SK-N-SH (cell line): ENCODE measurements around the gene TRPM6. TPM values are rescaled to one million over a fixed set of nuclear protein-coding genes. Genes with fewer than 3 reads are reported as not detected.

Experiments used
- CTCF ChIA-PET: fragments of 300-600, 350-600 bp; formaldehyde crosslinking; extraction: SDS; loops from one replicate; lab custom pipeline; 2021; lab: Yijun Ruan, JAX
- POLR2A ChIA-PET: fragments of 350-600 bp; sonication (Branson Sonifier 250); formaldehyde crosslinking; extraction: SDS; loops from one replicate; lab custom pipeline; 2020; ENCODE audit warnings: antibody characterized with exemption, inconsistent platforms; lab: Yijun Ruan, JAX
- DNase-seq: peaks from one replicate; pipeline ENCODE4 v3.0.0; 2012
- H2AFZ ChIP-seq: fragments of 200-600 bp; sonication (generic); 2 replicates; pipeline ENCODE4 v1.8.1; 2016; ENCODE audit warnings: antibody characterized with exemption, mild to moderate bottlenecking, low read depth
- H3F3A ChIP-seq: fragments of 200-600 bp; sonication (generic); replicated peaks from 2 replicates; pipeline ENCODE3; 2016; ENCODE audit warnings: antibody characterized with exemption, mild to moderate bottlenecking; ENCODE audit not compliant: insufficient read depth
- H3K27ac ChIP-seq, 2 experiments: fragments of 200-500 bp in 1 of 2; fragments of 200-600 bp in 1 of 2; sonication (Bioruptor generic) in 1 of 2; sonication (generic), shearing (Covaris generic) in 1 of 2; 2 replicates each; pipeline versions ENCODE4 v1.5.1 to v1.6.1; 2014 to 2016; ENCODE audit warnings: low read depth in 2 of 2, inconsistent platforms in 1 of 2, low read length in 1 of 2, mild to moderate bottlenecking in 1 of 2, mixed read lengths in 1 of 2
- H3K27me3 ChIP-seq: fragments of 200-600 bp; sonication (generic), shearing (Covaris generic); 2 replicates; pipeline ENCODE4 v1.6.1; 2016; ENCODE audit warnings: mixed run types; ENCODE audit not compliant: insufficient read depth
- H3K36me3 ChIP-seq, 2 experiments: fragments of 200-500 bp in 1 of 2; fragments of 200-600 bp in 1 of 2; sonication (Bioruptor generic) in 1 of 2; sonication (generic) in 1 of 2; replicated peaks in 1 of 2; 2 replicates each; pipeline versions ENCODE3 to v1.5.1; 2014 to 2016; ENCODE audit warnings: low read length in 1 of 2, mild to moderate bottlenecking in 1 of 2; ENCODE audit not compliant: insufficient read depth in 2 of 2, control insufficient read depth in 1 of 2
- H3K4me1 ChIP-seq, 2 experiments: fragments of 200-500 bp in 1 of 2; fragments of 200-600 bp in 1 of 2; sonication (Bioruptor generic) in 1 of 2; sonication (generic), shearing (Covaris generic) in 1 of 2; 2 replicates each; pipeline versions ENCODE4 v1.5.1 to v1.6.1; 2014 to 2016; ENCODE audit warnings: low read depth in 1 of 2, low read length in 1 of 2, mixed run types in 1 of 2; ENCODE audit not compliant: insufficient read depth in 2 of 2, control insufficient read depth in 1 of 2
- H3K4me2 ChIP-seq: fragments of 200-600 bp; sonication (generic), shearing (Covaris generic); 2 replicates; pipeline ENCODE4 v1.6.1; 2017; ENCODE audit warnings: mixed run types
- H3K4me3 ChIP-seq, 2 experiments: fragments of 200-500 bp in 1 of 2; fragments of 200-600 bp in 1 of 2; sonication (Bioruptor generic) in 1 of 2; sonication (generic), shearing (Covaris generic) in 1 of 2; 2 replicates each; pipeline versions ENCODE4 v1.5.1 to v1.8.1; 2014 to 2016; ENCODE audit warnings: low read depth in 2 of 2, inconsistent platforms in 1 of 2, low read length in 1 of 2, mild to moderate bottlenecking in 1 of 2, mixed read lengths in 1 of 2, moderate library complexity in 1 of 2
- H3K79me2 ChIP-seq: fragments of 200-600 bp; sonication (generic); 2 replicates; pipeline ENCODE4 v1.8.1; 2017; ENCODE audit warnings: mild to moderate bottlenecking; ENCODE audit not compliant: insufficient read depth
- H3K9ac ChIP-seq: fragments of 200-600 bp; sonication (generic); 2 replicates; pipeline ENCODE4 v1.6.1; 2017; ENCODE audit warnings: mixed run types
- H3K9me2 ChIP-seq: fragments of 200-600 bp; sonication (generic); 2 replicates; pipeline ENCODE4 v1.6.1; 2017; ENCODE audit warnings: mixed run types
- H3K9me3 ChIP-seq: fragments of 200-600 bp; sonication (generic); 2 replicates; pipeline ENCODE4 v1.6.1; 2017; ENCODE audit warnings: mixed run types, mild to moderate bottlenecking, moderate library complexity
- H4K20me1 ChIP-seq: fragments of 200-600 bp; sonication (generic); 2 replicates; pipeline ENCODE4 v1.6.1; 2017; ENCODE audit warnings: mild to moderate bottlenecking, mixed run types; ENCODE audit not compliant: insufficient read depth
- CHD2 ChIP-seq: fragments of 150-350 bp; IDR thresholded peaks from 2 replicates; pipeline ENCODE4 v1.6.1; 2018; ENCODE audit warnings: low read length; ENCODE audit not compliant: partially characterized antibody
- CTCF ChIP-seq: fragments of 200-600 bp; sonication (generic); IDR thresholded peaks from 2 replicates; pipeline ENCODE4 v1.6.1; 2017; ENCODE audit warnings: antibody characterized with exemption, mild to moderate bottlenecking, moderate library complexity
- EP300 ChIP-seq, 2 experiments: IDR thresholded peaks; 2 replicates each; pipeline versions ENCODE4 v1.4.0 to v1.6.1; 2012; ENCODE audit warnings: borderline replicate concordance in 1 of 2, low read depth in 1 of 2, low read length in 1 of 2
- GABPA ChIP-seq: IDR thresholded peaks from 2 replicates; pipeline ENCODE4 v1.4.0; 2012; ENCODE audit warnings: low read depth, mild to moderate bottlenecking
- GATA2 ChIP-seq: sonication (generic); formaldehyde crosslinking; IDR thresholded peaks from 2 replicates; pipeline ENCODE4 v1.5.0; 2020; ENCODE audit warnings: mild to moderate bottlenecking, missing genetic modification reagents
- JUND ChIP-seq: IDR thresholded peaks from 2 replicates; pipeline ENCODE4 v1.4.0; 2012
- MEF2A ChIP-seq: IDR thresholded peaks from 2 replicates; pipeline ENCODE4 v1.4.0; 2012; ENCODE audit warnings: low read depth, borderline replicate concordance
- MXI1 ChIP-seq: IDR thresholded peaks from 2 replicates; pipeline ENCODE4 v1.6.1; 2012; ENCODE audit warnings: mild to moderate bottlenecking, low read depth, low read length, improper control_type of control experiment
- NFIC ChIP-seq: IDR thresholded peaks from 2 replicates; pipeline ENCODE4 v1.4.0; 2012; ENCODE audit warnings: borderline replicate concordance
- NRF1 ChIP-seq: IDR thresholded peaks from 2 replicates; pipeline ENCODE4 v1.6.1; 2012; ENCODE audit warnings: low read depth, mild to moderate bottlenecking, low read length
- POLR2AphosphoS5 ChIP-seq: IDR thresholded peaks from 2 replicates; pipeline ENCODE4 v1.6.1; 2012; ENCODE audit warnings: low read depth, low read length
- RAD21 ChIP-seq: IDR thresholded peaks from 2 replicates; pipeline ENCODE4 v1.6.1; 2012; ENCODE audit warnings: mild to moderate bottlenecking, low read length
- RFX5 ChIP-seq: IDR thresholded peaks from 2 replicates; pipeline ENCODE4 v1.6.1; 2012; ENCODE audit warnings: mild to moderate bottlenecking, improper control_type of control experiment, low read length
- SIN3A ChIP-seq: IDR thresholded peaks from 2 replicates; pipeline ENCODE4 v1.6.1; 2012; ENCODE audit warnings: low read depth, mild to moderate bottlenecking, low read length, moderate library complexity, borderline replicate concordance
- TAF1 ChIP-seq: IDR thresholded peaks from 2 replicates; pipeline ENCODE4 v1.6.1; 2012; ENCODE audit warnings: low read depth, mild to moderate bottlenecking, low read length, moderate library complexity, borderline replicate concordance
- TCF12 ChIP-seq: IDR thresholded peaks from 2 replicates; pipeline ENCODE4 v1.4.0; 2012
- USF1 ChIP-seq: IDR thresholded peaks from 2 replicates; pipeline ENCODE4 v1.4.0; 2012; ENCODE audit warnings: low read depth, borderline replicate concordance
- WGBS: methylation state at CpG from one replicate; pipeline ENCODE4 v1.1.6; 2017; ENCODE audit warnings: low lambda C conversion rate; 5-methylcytosine and 5-hydroxymethylcytosine counted together
- polyA plus RNA-seq, 3 experiments: library from polyadenylated mRNA; depleted of rRNA; stranded (reverse); fragments of >200 nt; gene quantifications; 2 replicates each; pipeline ENCODE4 v1.2.3, GENCODE V29; 2012
- TF ChIP-seq, protein P1 (sequence below): IDR thresholded peaks from 2 replicates; pipeline ENCODE4 v1.6.1; 2012; ENCODE audit warnings: mild to moderate bottlenecking, low read depth, low read length, moderate library complexity

Gene TRPM6
- polyA plus RNA-seq, 1 of the 3 experiments (the other 2 are of a cell fraction) = 0.03 TPM

DNA sequence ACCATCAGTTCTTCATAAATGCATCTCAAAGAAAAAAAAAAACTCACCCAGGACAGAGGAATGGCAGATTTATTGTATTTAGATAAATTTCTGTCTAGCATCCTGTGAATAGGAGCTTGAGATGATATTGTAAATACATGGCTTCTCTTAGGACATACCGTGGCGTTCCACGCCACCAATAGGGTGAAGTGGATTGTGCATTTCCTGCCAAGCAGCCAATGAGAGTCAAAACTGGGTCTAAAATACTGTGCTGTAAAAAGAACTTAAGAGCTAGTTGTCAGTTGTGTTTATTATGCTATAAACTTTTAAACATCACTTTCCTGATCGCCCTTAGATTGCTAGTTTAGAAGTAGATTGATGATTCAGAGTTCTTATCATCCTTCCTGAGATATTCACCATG is 20.9 kb upstream of the TRPM6 start:
- Histone ChIP-seq H3K9me3 (no peaks in the 10 kb centered on the region), H3K9ac (no peak overlapping the region), H3K79me2 (no peaks in the 10 kb centered on the region), H3K4me3 (no peak overlapping the region), H3F3A (no peaks in the 10 kb centered on the region), H4K20me1 (no peaks in the 10 kb centered on the region), H3K36me3 (no peaks in the 10 kb centered on the region), H3K9me2 (no peaks in the 10 kb centered on the region), H3K27ac (no peak overlapping the region), H3K27me3 (no peaks in the 10 kb centered on the region; the same call in 1 of the 2 replicates), H2AFZ (no peak overlapping the region), H3K4me2 (no peak overlapping the region), H3K4me1 (no peaks in the 10 kb centered on the region)
- ChIA-PET POLR2A (no interaction called here), CTCF (no interaction called here)
- no peak for TF ChIP-seq MEF2A
- TF ChIP-seq USF1 = no peak
- no peak for TF ChIP-seq TCF12
- TF ChIP-seq CTCF = no peak
- no peak for TF ChIP-seq JUND
- TF ChIP-seq RFX5 = no peak
- WGBS = 14% methylated on average over 4 of the region's 4 CpGs
- no peak for DNase-seq

GRCh38 chr9:74907085-74907484 is 19.4 kb upstream of the TRPM6 start:
- 7% methylated on average over 3 of the region's 3 CpGs for WGBS
- DNase-seq = no peak
- Histone ChIP-seq H3K27ac (no peak overlapping the region), H3K36me3 (no peaks in the 10 kb centered on the region), H4K20me1 (no peaks in the 10 kb centered on the region), H3K27me3 (no peaks in the 10 kb centered on the region; the same call in 1 of the 2 replicates), H3K4me3 (no peak overlapping the region), H3K9me3 (no peaks in the 10 kb centered on the region), H2AFZ (no peak overlapping the region), H3K9ac (no peak overlapping the region), H3K79me2 (no peaks in the 10 kb centered on the region), H3F3A (no peaks in the 10 kb centered on the region), H3K9me2 (no peaks in the 10 kb centered on the region), H3K4me1 (no peaks in the 10 kb centered on the region), H3K4me2 (no peak overlapping the region)
- ChIA-PET CTCF (no interaction called here), POLR2A (no interaction called here)
- TF ChIP-seq NRF1 (no peak), SIN3A (no peak), POLR2AphosphoS5 (no peak), GATA2 (CRISPR knock-in tag) (no peak), MXI1 (no peak), GABPA (no peak)

GRCh38 chr9:74901001-74901400 is 13.3 kb upstream of the TRPM6 start:
- H4K20me1 ChIP-seq = no peaks in the 10 kb centered on the region
- no peaks in the 10 kb centered on the region for H3K4me1 ChIP-seq
- no peaks in the 10 kb centered on the region for H3K9me3 ChIP-seq
- H3K4me2 ChIP-seq = no peak overlapping the region
- no peak for DNase-seq
- H3K36me3 ChIP-seq = no peaks in the 10 kb centered on the region
- POLR2A ChIA-PET = no interaction called here
- H2AFZ ChIP-seq = no peak overlapping the region
- no peaks in the 10 kb centered on the region for H3K9me2 ChIP-seq
- H3K9ac ChIP-seq = no peak overlapping the region
- H3K27ac ChIP-seq = no peak overlapping the region
- TF ChIP-seq MEF2A (no peak), GABPA (no peak), CHD2 (no peak), RAD21 (no peak), EP300 (IDR thresholded peaks at IDR 0.05; ENCODE audit: borderline replicate concordance in 1 of 2, low read depth in 1 of 2, low read length in 1 of 2) (no peak), NFIC (no peak), JUND (no peak), TCF12 (no peak), TAF1 (no peak)
- TF ChIP-seq, protein P1, sequence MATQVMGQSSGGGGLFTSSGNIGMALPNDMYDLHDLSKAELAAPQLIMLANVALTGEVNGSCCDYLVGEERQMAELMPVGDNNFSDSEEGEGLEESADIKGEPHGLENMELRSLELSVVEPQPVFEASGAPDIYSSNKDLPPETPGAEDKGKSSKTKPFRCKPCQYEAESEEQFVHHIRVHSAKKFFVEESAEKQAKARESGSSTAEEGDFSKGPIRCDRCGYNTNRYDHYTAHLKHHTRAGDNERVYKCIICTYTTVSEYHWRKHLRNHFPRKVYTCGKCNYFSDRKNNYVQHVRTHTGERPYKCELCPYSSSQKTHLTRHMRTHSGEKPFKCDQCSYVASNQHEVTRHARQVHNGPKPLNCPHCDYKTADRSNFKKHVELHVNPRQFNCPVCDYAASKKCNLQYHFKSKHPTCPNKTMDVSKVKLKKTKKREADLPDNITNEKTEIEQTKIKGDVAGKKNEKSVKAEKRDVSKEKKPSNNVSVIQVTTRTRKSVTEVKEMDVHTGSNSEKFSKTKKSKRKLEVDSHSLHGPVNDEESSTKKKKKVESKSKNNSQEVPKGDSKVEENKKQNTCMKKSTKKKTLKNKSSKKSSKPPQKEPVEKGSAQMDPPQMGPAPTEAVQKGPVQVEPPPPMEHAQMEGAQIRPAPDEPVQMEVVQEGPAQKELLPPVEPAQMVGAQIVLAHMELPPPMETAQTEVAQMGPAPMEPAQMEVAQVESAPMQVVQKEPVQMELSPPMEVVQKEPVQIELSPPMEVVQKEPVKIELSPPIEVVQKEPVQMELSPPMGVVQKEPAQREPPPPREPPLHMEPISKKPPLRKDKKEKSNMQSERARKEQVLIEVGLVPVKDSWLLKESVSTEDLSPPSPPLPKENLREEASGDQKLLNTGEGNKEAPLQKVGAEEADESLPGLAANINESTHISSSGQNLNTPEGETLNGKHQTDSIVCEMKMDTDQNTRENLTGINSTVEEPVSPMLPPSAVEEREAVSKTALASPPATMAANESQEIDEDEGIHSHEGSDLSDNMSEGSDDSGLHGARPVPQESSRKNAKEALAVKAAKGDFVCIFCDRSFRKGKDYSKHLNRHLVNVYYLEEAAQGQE = no peak
- no peak overlapping the region for H3K4me3 ChIP-seq
- CTCF ChIA-PET = no interaction called here
- H3K27me3 ChIP-seq = peaks cover 23% of the 10 kb centered on the region; the same call in 1 of the 2 replicates
- no peaks in the 10 kb centered on the region for H3F3A ChIP-seq
- H3K79me2 ChIP-seq = no peaks in the 10 kb centered on the region
